ENCODE measurements around the gene KDELR3.

The KDELR3 gene

DNA sequence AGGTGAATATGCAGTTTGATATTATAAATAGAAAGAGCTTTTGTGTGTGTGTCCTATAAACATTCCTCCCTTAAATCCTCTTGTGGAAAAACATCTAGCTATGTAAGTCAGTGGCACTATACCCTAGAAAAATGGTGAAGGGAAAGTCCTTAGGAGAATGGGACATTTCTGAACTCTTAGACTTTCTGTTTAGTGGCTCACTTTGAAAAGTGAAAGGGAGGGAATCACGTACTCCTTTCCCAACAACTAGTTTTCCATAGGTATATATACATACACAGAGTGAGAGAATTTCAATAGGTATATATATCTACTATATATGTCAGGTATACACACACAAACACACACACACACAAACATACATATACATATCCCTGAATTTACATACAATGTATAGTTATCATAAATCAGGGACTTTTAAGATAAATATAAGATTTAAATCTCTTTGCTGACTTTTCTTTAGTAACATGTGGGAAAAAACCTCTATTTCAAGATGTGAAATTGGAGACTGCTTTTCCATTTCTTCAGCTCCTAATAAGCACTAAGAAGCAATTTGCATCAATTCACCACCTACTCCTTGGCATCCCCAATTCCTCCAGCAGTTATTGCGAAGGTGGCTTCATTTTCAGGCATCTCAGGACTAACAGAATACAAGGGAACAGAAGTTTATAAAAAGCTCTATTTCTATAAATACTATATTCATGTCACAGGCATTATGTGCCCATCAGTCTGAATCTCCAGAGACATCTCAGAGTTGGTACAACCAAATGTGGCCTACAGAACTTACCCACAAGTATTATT is 51.8 kb downstream of the KDELR3 start:
- no peak for DNase-seq (ENCODE audit: low spot score)

DNA sequence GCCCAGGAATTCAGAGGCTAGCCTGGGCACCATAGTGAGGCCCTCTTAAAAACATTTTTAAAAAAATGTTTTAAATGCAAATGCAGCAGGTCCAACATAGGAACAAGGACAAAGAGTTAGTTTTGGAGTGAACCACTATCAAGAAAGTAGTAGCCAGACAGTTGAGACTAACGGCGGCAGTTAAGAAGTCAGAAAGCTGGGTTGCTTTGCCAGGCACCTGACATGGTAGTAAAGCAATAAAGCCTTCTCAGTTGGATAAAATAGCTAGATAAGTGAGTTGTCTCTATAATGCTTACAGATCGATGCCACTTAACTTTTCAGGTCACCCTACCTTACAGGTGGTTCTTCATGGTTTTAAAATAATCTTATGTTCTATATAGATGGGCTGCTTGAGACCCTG is 55.1 kb downstream of the KDELR3 start:
- no peak for DNase-seq (ENCODE audit: low spot score)

DNA sequence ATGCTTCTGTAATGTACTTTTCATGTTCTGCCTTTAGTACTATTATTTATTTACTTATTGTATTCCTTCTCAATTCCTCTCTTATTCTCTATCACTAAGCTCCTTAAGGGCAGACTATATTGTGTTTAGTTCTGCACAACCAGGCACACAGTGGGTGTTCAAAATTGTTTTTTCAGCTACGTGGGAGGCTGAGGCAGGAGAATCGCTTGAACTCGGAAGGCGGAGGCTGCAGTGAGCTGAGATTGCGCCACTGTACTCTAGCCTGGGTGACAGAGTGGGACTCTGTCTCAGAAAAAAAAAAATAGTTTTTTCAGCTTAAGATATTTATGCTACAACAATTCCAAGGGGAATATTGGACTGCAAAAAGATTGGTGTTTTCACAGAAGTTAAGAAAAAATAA is 55.6 kb downstream of the KDELR3 start:
- DNase-seq (ENCODE audit: low spot score) = no peak

DNA sequence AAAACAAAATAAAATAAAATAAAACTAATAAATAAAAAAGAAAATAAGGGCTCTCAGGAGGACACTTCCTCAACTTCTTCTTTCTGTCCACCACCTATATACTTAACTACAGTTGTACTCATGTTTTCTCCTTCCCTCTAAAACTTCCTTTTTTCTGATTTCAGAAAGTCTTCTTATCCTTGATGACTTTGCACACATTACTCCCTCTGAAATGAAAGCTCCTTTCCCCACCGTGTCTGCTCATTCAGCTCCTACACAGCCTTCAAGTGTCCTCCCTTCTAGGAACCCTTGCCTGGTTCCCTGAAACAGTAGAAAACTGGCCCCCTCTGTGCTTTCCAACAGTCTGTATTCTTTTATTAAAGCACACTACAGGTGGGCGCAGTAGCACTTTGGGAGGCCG is 56.5 kb downstream of the KDELR3 start:
- no peak for DNase-seq (ENCODE audit: low spot score)

DNA sequence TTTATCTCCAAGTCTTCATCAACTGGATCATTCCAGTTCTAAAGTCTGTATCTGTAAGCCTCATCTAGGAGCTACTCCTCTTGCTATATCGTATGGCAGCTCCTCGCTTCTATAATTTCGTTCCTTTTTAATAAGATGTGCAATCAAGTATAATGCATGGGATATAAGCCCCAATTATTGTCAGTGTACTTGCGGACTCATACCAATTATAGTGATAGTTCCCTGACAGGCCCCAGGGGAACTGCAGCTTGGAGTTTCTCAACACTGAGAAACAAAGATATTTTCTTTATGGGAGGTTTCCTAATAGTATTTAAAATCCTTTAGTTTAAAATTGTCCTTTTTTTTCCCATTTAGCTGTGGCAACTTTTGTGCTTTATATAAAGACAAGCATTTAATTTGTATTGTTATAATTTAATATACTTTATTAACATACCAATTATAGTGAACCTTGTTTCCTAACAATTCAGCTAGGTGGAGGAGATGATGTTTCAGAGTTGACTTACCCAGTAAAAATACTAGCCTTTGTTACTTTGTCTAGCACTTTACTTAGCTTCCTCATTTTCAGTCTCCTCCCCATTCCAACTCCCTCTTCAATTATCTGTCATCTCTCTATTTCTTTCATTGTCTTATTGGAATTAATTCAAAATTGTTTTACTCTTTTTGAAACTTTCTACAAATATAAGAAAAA is 63.5 kb downstream of the KDELR3 start:
- no peak for DNase-seq (ENCODE audit: low spot score)

Data from CD4-positive, alpha-beta T cell treated with Interleukin-15 for 4 hours (primary cell).